WTC11 (cell line): Measurements from ENCODE around the gene CMC2. TPM values are rescaled to one million over a fixed set of nuclear protein-coding genes. Genes with fewer than 3 reads are reported as not detected.

Source experiments
- ATAC-seq: fragments of 200-7000 bp; cut with Tn5 transposase; 2 replicates; pipeline ENCODE4 v1.10.0; 2021; ENCODE audit warnings: mild to moderate bottlenecking, moderate library complexity
- CTCF ChIA-PET: fragments of 300-600 bp; sonication (Branson Sonifier 250); formaldehyde crosslinking; loops from one replicate; lab custom pipeline; 2021; ENCODE audit warnings: antibody characterized with exemption; lab: Charles Lee
- POLR2A ChIA-PET: fragments of 350-600 bp; sonication (Branson Sonifier 250); formaldehyde crosslinking; loops from one replicate; lab custom pipeline; 2021; ENCODE audit warnings: antibody characterized with exemption; lab: Charles Lee
- DNase-seq: peaks from one replicate; pipeline ENCODE4 v3.0.0; 2021; ENCODE audit warnings: low spot score
- H3K27ac Mint-ChIP-seq: 2 replicates; pipeline ENCODE4 v1.8.0; 2021; ENCODE audit warnings: mixed read lengths
- H3K27me3 Mint-ChIP-seq: 2 replicates; pipeline ENCODE4 v1.8.0; 2021; ENCODE audit warnings: low read depth, mild to moderate bottlenecking, moderate library complexity, mixed read lengths
- H3K36me3 Mint-ChIP-seq: 2 replicates; pipeline ENCODE4 v1.8.0; 2021; ENCODE audit warnings: mixed read lengths
- H3K4me1 Mint-ChIP-seq: 2 replicates; pipeline ENCODE4 v1.8.0; 2022; ENCODE audit warnings: mixed read lengths
- H3K4me3 Mint-ChIP-seq: 2 replicates; pipeline ENCODE4 v1.8.0; 2021; ENCODE audit warnings: mild to moderate bottlenecking, moderate library complexity, mixed read lengths
- H3K9me3 Mint-ChIP-seq: 2 replicates; pipeline ENCODE4 v1.8.0; 2021; ENCODE audit warnings: mixed read lengths
- ATF1 ChIP-seq: sonication (generic); formaldehyde crosslinking; IDR thresholded peaks from 2 replicates; pipeline ENCODE4 v1.8.1; 2023; ENCODE audit warnings: mild to moderate bottlenecking, moderate library complexity, missing genetic modification reagents
- ATF6 ChIP-seq: sonication (generic); formaldehyde crosslinking; IDR thresholded peaks from 2 replicates; pipeline ENCODE4 v1.8.1; 2023; ENCODE audit warnings: mild to moderate bottlenecking, missing genetic modification reagents
- FOXP1 ChIP-seq: sonication (generic); formaldehyde crosslinking; IDR thresholded peaks from 2 replicates; pipeline ENCODE4 v1.8.0; 2022; ENCODE audit warnings: missing genetic modification reagents, mild to moderate bottlenecking, moderate library complexity, borderline replicate concordance
- GABPB1 ChIP-seq: sonication (generic); formaldehyde crosslinking; IDR thresholded peaks from 2 replicates; pipeline ENCODE4 v1.8.1; 2023; ENCODE audit warnings: mild to moderate bottlenecking, missing genetic modification reagents
- GTF2I ChIP-seq: fragments of 250-450 bp; sonication (Bioruptor Pico); conservative IDR thresholded peaks from 2 replicates; pipeline ENCODE4 v1.4.0; 2021; ENCODE audit warnings: mild to moderate bottlenecking
- NR3C1 ChIP-seq: sonication (generic); formaldehyde crosslinking; conservative IDR thresholded peaks from 2 replicates; pipeline ENCODE4 v1.8.1; 2023; ENCODE audit warnings: low read depth, mild to moderate bottlenecking, missing genetic modification reagents
- TP53 ChIP-seq: sonication (generic); formaldehyde crosslinking; IDR thresholded peaks from 2 replicates; pipeline ENCODE4 v1.8.1; 2023; ENCODE audit warnings: mild to moderate bottlenecking, missing genetic modification reagents
- ZBTB21 ChIP-seq: sonication (generic); formaldehyde crosslinking; IDR thresholded peaks from 2 replicates; pipeline ENCODE4 v1.8.1; 2023; ENCODE audit warnings: mild to moderate bottlenecking, missing genetic modification reagents, borderline replicate concordance
- ZNF396 ChIP-seq: fragments of 250-450 bp; sonication (Bioruptor Pico); IDR thresholded peaks from 2 replicates; pipeline ENCODE4 v1.8.0; 2021; ENCODE audit warnings: mild to moderate bottlenecking, moderate library complexity, borderline replicate concordance
- ZNF512 ChIP-seq: sonication (generic); formaldehyde crosslinking; IDR thresholded peaks from 2 replicates; pipeline ENCODE4 v1.8.1; 2022; ENCODE audit warnings: missing genetic modification reagents, borderline replicate concordance
- total RNA-seq: library from RNA; stranded (reverse); gene quantifications from 3 replicates; pipeline ENCODE4 v1.2.3, GENCODE V29; 2021
- TF ChIP-seq, protein P1 (sequence below): sonication (generic); formaldehyde crosslinking; IDR thresholded peaks from 2 replicates; pipeline ENCODE4 v1.8.0; 2023; ENCODE audit warnings: missing genetic modification reagents, mild to moderate bottlenecking, borderline replicate concordance
- TF ChIP-seq, protein P2 (sequence below): sonication (generic); formaldehyde crosslinking; IDR thresholded peaks from 2 replicates; pipeline ENCODE4 v1.8.1; 2023; ENCODE audit warnings: mild to moderate bottlenecking, missing genetic modification reagents, moderate library complexity
- TF ChIP-seq, protein P3 (sequence below): sonication (generic); formaldehyde crosslinking; conservative IDR thresholded peaks from 2 replicates; pipeline ENCODE4 v1.8.1; 2023; ENCODE audit warnings: mild to moderate bottlenecking, low read depth, missing genetic modification reagents, moderate library complexity
- TF ChIP-seq, protein P4 (sequence below): sonication (generic); formaldehyde crosslinking; IDR thresholded peaks from 2 replicates; pipeline ENCODE4 v1.8.1; 2023; ENCODE audit warnings: mild to moderate bottlenecking, missing genetic modification reagents

Gene CMC2
- total RNA-seq, 1 experiment from 2014 or later = 78.9 TPM

DNA sequence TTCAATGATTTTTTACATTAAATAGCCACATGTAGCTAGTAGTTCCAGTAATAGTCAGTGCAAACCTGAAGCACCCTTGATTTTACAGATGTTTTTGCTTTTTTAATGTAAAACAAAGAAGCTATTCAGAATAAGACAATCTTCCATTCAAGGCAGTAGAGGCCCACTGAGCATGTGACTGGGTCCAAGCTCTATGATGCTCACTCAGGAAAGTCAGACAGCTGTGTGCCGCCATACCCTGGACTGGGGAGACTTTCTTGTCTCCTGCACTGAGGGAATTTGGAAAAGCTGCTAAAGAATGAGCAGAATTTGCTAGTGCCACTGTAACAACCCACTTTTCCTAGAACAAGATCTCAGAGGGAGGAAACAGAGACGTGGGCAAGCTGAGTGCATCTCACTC, 11.8 kb upstream of the CMC2 start:
- Mint-ChIP-seq H3K4me3 (no peak overlapping the region), H3K9me3 (no peaks in the 10 kb centered on the region), H3K27me3 (no peaks in the 10 kb centered on the region), H3K4me1 (no peaks in the 10 kb centered on the region), H3K27ac (no peak overlapping the region), H3K36me3 (peaks cover 86% of the 10 kb centered on the region)
- DNase-seq (no peak), ATAC-seq (no peak)
- CTCF ChIA-PET = interaction anchor here (0.8 kb wide), 1 partner anchor 17 kb away, joined by 5 read pairs; the partner anchor contains the start of gene ATMIN
- TF ChIP-seq, protein P1, sequence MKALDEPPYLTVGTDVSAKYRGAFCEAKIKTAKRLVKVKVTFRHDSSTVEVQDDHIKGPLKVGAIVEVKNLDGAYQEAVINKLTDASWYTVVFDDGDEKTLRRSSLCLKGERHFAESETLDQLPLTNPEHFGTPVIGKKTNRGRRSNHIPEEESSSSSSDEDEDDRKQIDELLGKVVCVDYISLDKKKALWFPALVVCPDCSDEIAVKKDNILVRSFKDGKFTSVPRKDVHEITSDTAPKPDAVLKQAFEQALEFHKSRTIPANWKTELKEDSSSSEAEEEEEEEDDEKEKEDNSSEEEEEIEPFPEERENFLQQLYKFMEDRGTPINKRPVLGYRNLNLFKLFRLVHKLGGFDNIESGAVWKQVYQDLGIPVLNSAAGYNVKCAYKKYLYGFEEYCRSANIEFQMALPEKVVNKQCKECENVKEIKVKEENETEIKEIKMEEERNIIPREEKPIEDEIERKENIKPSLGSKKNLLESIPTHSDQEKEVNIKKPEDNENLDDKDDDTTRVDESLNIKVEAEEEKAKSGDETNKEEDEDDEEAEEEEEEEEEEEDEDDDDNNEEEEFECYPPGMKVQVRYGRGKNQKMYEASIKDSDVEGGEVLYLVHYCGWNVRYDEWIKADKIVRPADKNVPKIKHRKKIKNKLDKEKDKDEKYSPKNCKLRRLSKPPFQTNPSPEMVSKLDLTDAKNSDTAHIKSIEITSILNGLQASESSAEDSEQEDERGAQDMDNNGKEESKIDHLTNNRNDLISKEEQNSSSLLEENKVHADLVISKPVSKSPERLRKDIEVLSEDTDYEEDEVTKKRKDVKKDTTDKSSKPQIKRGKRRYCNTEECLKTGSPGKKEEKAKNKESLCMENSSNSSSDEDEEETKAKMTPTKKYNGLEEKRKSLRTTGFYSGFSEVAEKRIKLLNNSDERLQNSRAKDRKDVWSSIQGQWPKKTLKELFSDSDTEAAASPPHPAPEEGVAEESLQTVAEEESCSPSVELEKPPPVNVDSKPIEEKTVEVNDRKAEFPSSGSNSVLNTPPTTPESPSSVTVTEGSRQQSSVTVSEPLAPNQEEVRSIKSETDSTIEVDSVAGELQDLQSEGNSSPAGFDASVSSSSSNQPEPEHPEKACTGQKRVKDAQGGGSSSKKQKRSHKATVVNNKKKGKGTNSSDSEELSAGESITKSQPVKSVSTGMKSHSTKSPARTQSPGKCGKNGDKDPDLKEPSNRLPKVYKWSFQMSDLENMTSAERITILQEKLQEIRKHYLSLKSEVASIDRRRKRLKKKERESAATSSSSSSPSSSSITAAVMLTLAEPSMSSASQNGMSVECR (CRISPR knock-in tag) = no peak
- POLR2A ChIA-PET = interaction anchor here (0.5 kb wide), 1 partner anchor 810 kb away, joined by 3 read pairs; no protein-coding TSS in a partner anchor

GRCh38 chr16:81014672-81015071, 8.0 kb upstream of the CMC2 start:
- ChIA-PET CTCF (interaction anchor here (1.8 kb wide), 1 partner anchor 21 kb away, joined by 7 read pairs; the partner anchor contains the start of gene ATMIN), POLR2A (no interaction called here)
- H3K27me3 Mint-ChIP-seq = no peaks in the 10 kb centered on the region
- H3K27ac Mint-ChIP-seq = no peak overlapping the region
- no peak overlapping the region for H3K4me3 Mint-ChIP-seq
- TF ChIP-seq ZNF512 (no peak), GTF2I (no peak), ZNF396 (CRISPR knock-in tag) (no peak), NR3C1 (CRISPR knock-in tag) (no peak), ATF1 (CRISPR knock-in tag) (no peak), ZBTB21 (CRISPR knock-in tag) (no peak), GABPB1 (CRISPR knock-in tag) (no peak), FOXP1 (CRISPR knock-in tag) (no peak), TP53 (no peak), ATF6 (CRISPR knock-in tag) (no peak)
- TF ChIP-seq, protein P2, sequence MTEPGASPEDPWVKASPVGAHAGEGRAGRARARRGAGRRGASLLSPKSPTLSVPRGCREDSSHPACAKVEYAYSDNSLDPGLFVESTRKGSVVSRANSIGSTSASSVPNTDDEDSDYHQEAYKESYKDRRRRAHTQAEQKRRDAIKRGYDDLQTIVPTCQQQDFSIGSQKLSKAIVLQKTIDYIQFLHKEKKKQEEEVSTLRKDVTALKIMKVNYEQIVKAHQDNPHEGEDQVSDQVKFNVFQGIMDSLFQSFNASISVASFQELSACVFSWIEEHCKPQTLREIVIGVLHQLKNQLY (CRISPR knock-in tag) = no peak
- TF ChIP-seq, protein P3, sequence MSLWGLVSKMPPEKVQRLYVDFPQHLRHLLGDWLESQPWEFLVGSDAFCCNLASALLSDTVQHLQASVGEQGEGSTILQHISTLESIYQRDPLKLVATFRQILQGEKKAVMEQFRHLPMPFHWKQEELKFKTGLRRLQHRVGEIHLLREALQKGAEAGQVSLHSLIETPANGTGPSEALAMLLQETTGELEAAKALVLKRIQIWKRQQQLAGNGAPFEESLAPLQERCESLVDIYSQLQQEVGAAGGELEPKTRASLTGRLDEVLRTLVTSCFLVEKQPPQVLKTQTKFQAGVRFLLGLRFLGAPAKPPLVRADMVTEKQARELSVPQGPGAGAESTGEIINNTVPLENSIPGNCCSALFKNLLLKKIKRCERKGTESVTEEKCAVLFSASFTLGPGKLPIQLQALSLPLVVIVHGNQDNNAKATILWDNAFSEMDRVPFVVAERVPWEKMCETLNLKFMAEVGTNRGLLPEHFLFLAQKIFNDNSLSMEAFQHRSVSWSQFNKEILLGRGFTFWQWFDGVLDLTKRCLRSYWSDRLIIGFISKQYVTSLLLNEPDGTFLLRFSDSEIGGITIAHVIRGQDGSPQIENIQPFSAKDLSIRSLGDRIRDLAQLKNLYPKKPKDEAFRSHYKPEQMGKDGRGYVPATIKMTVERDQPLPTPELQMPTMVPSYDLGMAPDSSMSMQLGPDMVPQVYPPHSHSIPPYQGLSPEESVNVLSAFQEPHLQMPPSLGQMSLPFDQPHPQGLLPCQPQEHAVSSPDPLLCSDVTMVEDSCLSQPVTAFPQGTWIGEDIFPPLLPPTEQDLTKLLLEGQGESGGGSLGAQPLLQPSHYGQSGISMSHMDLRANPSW (CRISPR knock-in tag) = no peak
- TF ChIP-seq, protein P4, sequence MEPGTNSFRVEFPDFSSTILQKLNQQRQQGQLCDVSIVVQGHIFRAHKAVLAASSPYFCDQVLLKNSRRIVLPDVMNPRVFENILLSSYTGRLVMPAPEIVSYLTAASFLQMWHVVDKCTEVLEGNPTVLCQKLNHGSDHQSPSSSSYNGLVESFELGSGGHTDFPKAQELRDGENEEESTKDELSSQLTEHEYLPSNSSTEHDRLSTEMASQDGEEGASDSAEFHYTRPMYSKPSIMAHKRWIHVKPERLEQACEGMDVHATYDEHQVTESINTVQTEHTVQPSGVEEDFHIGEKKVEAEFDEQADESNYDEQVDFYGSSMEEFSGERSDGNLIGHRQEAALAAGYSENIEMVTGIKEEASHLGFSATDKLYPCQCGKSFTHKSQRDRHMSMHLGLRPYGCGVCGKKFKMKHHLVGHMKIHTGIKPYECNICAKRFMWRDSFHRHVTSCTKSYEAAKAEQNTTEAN (CRISPR knock-in tag) = no peak
- H3K4me1 Mint-ChIP-seq = no peaks in the 10 kb centered on the region
- H3K36me3 Mint-ChIP-seq = peaks cover 72% of the 10 kb centered on the region
- ATAC-seq (no peak), DNase-seq (no peak)
- H3K9me3 Mint-ChIP-seq = no peaks in the 10 kb centered on the region
